ENCODE measurements around the gene ARTN. TPM values are rescaled to one million over a fixed set of nuclear protein-coding genes. Genes with fewer than 3 reads are reported as not detected.

ARTN gene
- total and polyA plus RNA-seq, 9 of the 15 experiments (the other 6 are each of a cell fraction or from before 2014, with no cell fraction given), result 0.06 to 0.38 TPM; not detected in 7

DNA sequence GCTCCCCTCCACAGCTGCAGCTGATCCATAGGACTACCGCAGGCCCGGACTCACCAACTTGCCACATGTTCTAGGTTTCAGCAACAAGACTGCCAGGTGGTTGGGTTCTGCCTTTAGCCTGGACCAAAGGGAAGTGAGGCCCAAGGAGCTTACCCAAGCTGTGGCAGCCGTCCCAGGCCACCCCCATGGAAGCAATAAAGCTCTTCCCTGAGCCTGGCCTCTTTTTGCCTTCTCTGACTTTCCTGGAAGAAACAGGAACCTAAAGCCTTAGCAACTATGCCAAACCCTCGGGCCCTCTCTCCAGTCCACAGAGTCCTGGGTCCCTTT is 2.7 kb upstream of the ARTN start:
- no peak for ATAC-seq
- intact Hi-C loops (cut with micrococcal nuclease) (loop anchor here (5.0 kb wide), 2 partner anchors 84 to 116 kb away; no protein-coding TSS in a partner anchor), in situ Hi-C loops (cut with MboI) (loop anchor here (5.0 to 10.0 kb wide), 2 partner anchors 159 to 696 kb away; no protein-coding TSS in a partner anchor)
- no peaks in the 10 kb centered on the region for H3K27me3 ChIP-seq (ENCODE audit: control insufficient read depth in 2 of 2, insufficient read depth in 2 of 2, low read length in 2 of 2)
- H3K4me1 ChIP-seq (replicated peaks in 1 of 2; ENCODE audit: control insufficient read depth in 2 of 2, insufficient read depth in 2 of 2, low read length in 2 of 2), result peaks cover 12 to 24% of the 10 kb centered on the region in 2 experiments; a peak in 4 of 5 replicates
- no TSS peak for BruUV-seq (replicated peaks)
- no peaks in the 10 kb centered on the region; the same call in 1 of the 3 replicates for H3K36me3 ChIP-seq (ENCODE audit: control insufficient read depth, insufficient read depth, low read length)
- CTCF ChIA-PET (ENCODE audit: low intra/inter-chr PET ratio), result no interaction called here
- no peaks in the 10 kb centered on the region for H3K9me3 ChIP-seq (replicated peaks; ENCODE audit: control insufficient read depth, insufficient read depth, low read depth, low read length)
- TF ChIP-seq RCOR1 (IDR thresholded peaks at IDR 0.05; ENCODE audit: borderline replicate concordance in 1 of 2, low read depth in 2 of 2, low read length in 2 of 2) (no peak), SREBF1 (IDR thresholded peaks at IDR 0.05; ENCODE audit: borderline replicate concordance, low read depth, low read length) (no peak), NBN (IDR thresholded peaks at IDR 0.05; ENCODE audit: low read depth) (no peak), CCAR2 (IDR thresholded peaks at IDR 0.05; ENCODE audit: low read depth, low read length) (no peak), CCNT2 (IDR thresholded peaks at IDR 0.05; ENCODE audit: borderline replicate concordance, extremely low read depth, insufficient read length, low read depth, low read length) (no peak)
- no peak overlapping the region for H3K4me2 ChIP-seq (ENCODE audit: insufficient read depth, low read length)
- H3K4me3 ChIP-seq, result no peak overlapping the region
- no peak overlapping the region for H3K9ac ChIP-seq (ENCODE audit: insufficient read depth in 1 of 2, low read depth in 2 of 2, low read length in 2 of 2)
- DNase-seq (ENCODE audit: extremely low read depth in 1 of 4, low spot score in 3 of 4), result no peak
- H3K27ac ChIP-seq (ENCODE audit: extremely low read depth, low read depth, low read length), result no peak overlapping the region
- H3K79me2 ChIP-seq (ENCODE audit: control insufficient read depth, insufficient read depth, low read length), result no peaks in the 10 kb centered on the region
- no peak for FAIRE-seq
- peaks cover 5% of the 10 kb centered on the region for H3K9me1 ChIP-seq (ENCODE audit: control insufficient read depth, insufficient read depth, low read length)
- 39% methylated on average over 4 of the region's 4 CpGs for WGBS (ENCODE audit: insufficient coverage, low coverage, missing lambda C conversion rate)
- POLR2A ChIA-PET, result interaction anchor here (0.7 to 1.0 kb wide), 2 partner anchors 9 to 166 kb away, joined by 3 read pairs; no protein-coding TSS in a partner anchor
- no peak overlapping the region for H2AFZ ChIP-seq (ENCODE audit: low read depth, low read length)
- H4K20me1 ChIP-seq (replicated peaks; ENCODE audit: control insufficient read depth, insufficient read depth, low read length), result 0 out of 2 replicates have a peak, but pooled peaks cover 3% of the 10 kb centered on the region

All from K562 (cell line).